K562 treated with DMSO at 1 percent for 24 hours (cell line): ENCODE results near the gene C1orf141. TPM values are rescaled to one million over a fixed set of nuclear protein-coding genes. Genes with fewer than 3 reads are reported as not detected.

Source experiments
- total RNA-seq: library from RNA; unstranded; fragments of 300-600 nt; gene quantifications from 2 replicates; pipeline ENCODE4 v1.2.3, GENCODE V29; 2022; ENCODE audit warnings: low read depth; ENCODE audit not compliant: insufficient read depth

The C1orf141 gene
- not detected in 2 replicates for total RNA-seq

DNA sequence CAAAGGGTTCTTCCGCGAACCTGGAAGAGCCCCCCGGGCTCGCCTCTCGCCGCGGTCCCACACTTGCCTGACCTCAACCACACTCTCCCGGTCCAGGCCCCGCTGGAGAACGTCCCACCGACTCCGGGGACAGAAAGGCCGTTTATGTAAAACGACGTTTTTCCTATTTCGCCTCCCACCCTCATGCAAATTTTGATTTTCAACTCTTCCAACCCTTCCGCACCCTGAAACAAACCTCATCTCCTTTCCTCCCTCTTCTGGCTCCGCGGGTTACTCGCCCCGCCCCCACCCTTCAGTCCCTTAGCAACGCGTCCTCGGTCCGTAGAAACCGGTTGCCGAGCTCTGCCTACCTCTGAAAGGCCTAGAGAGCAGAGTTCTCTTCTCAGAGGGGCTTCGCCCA is at the start of gene C1orf141:
C1orf141 (minus strand) TSS at position 276 of the 400 bp plus-strand sequence. CDS start 7,730 bp downstream, outside the sequence.

DNA sequence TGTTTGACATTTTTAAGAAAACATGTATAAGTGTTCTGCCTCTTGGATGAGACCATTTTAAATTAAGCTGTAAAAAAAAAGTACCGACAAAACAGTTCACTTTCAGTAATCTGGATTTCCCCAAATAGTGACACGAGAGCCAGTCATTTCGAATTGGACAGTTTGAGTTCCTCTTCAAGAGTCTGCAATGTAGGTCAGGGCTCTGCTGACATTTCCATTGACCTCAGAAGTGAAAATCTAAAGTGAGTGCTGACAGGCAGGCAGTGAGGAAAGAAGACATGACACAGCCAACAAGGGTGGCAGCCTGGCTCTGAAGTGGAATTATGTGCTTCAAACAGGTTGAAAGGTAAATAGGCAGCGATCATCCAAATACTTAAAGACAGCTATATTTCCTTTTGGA is 31.4 kb upstream of the C1orf141 start, which contains the start of gene IL23R:
IL23R (plus strand) TSS at position 259 of the 400 bp plus-strand sequence. CDS start 1,667 bp downstream, outside the sequence.

DNA sequence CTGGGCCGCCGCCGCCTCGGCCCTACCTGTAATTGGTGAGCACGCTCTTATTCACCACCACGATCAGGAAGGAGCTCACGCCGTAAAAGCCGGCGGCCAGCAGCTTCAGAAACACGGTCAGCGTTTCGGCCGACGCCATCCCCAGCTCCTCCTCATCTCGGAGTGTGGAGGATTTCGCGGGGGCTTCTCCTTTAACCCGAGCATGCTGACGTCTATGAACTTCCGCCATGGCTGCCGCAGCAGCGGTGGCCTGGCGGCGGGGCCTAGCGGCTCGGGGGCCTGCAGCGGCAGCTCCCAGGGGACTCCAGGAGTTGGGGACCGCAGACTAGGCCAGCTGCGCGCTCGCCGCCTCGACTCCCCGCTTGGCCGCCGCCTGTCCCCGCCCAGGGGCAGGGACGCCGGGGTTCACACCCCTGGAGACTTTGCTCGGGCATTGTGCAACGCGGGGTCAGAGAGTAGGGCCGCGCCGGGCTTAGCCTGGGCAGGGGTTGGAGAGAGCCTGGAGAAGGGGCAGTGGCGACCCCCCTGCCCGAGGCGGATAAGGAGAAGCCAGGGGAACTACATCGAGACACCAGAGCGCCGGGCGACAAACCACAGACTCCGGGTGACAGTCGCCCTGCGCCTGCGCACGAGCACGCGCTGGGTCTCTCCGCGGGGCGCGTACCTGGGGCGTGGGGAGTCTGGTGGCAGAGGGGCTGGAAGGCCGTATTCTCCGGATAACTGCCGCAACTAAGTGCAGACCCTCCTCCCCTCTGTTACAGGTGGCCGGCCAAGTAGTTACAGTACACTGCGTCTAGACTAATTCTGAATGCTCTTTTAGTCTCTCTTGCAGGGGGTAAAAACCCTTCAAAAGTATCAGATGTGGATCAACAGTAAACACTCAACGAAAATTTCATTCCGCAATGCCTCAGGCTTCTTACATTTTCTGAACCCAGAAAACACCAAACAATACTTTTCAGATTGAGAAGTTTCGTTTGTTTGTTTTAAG is 80.7 kb downstream of the C1orf141 start, which contains the start of gene SLC35D1:
SLC35D1 (minus strand) TSS at position 364 of the 988 bp plus-strand sequence; CDS start at position 229, 135 bp downstream.

Other genes with a start within 250 kb of the C1orf141 start
- 0.42 and 0.90 TPM in 2 replicates for gene DNAI4, start 210.1 kb downstream of the C1orf141 start, total RNA-seq
- gene MIER1, start 210.0 kb downstream of the C1orf141 start, total RNA-seq, result 10.7 and 10.8 TPM in 2 replicates
- 2.9 and 4.2 TPM in 2 replicates for gene SLC35D1, start 80.8 kb downstream of the C1orf141 start, total RNA-seq
- 11.9 and 13.1 TPM in 2 replicates for gene IL23R, start 31.5 kb upstream of the C1orf141 start, total RNA-seq
- gene IL12RB2, start 172.9 kb upstream of the C1orf141 start, total RNA-seq, result 1.4 TPM in 2 replicates